ENCODE results near the gene COX4I1. TPM values are rescaled to one million over a fixed set of nuclear protein-coding genes. Genes with fewer than 3 reads are reported as not detected.

Gene COX4I1
- total RNA-seq, 4 donors from 2014 or later = 379 to 637 (median 462) TPM

- ATAC-seq (ENCODE audit: low FRiP score) = no peak
- no peak for TF ChIP-seq CTCF (IDR thresholded peaks at IDR 0.05)
Measured at GRCh38 chr16:85759136-85759535, 40.4 kb upstream of the COX4I1 start.

GRCh38 chr16:85759631-85760419, 39.7 kb upstream of the COX4I1 start:
- DNase-seq (ENCODE audit: low spot score) (no peak), ATAC-seq (ENCODE audit: low FRiP score) (no peak)
- no peak for TF ChIP-seq CTCF (IDR thresholded peaks at IDR 0.05)

More at GRCh38 chr16:85759136-85759535, 40.4 kb upstream of the COX4I1 start:
- no peak for DNase-seq (ENCODE audit: low spot score)

- TF ChIP-seq CTCF (IDR thresholded peaks at IDR 0.05) = no peak
- no peak for ATAC-seq (ENCODE audit: low FRiP score)
- no peak for DNase-seq (ENCODE audit: low spot score)
Measured at GRCh38 chr16:85761861-85762260, 37.6 kb upstream of the COX4I1 start.

- no peak for ATAC-seq (ENCODE audit: low FRiP score)
- no peak for DNase-seq (ENCODE audit: low spot score)
- TF ChIP-seq CTCF (IDR thresholded peaks at IDR 0.05) = no peak
Measured at GRCh38 chr16:85762970-85763369, 36.5 kb upstream of the COX4I1 start.

- ATAC-seq (ENCODE audit: low FRiP score) = no peak
- TF ChIP-seq CTCF (IDR thresholded peaks at IDR 0.05) = no peak
- DNase-seq (ENCODE audit: low spot score) = no peak
Measured at GRCh38 chr16:85763616-85764015, 35.9 kb upstream of the COX4I1 start.

GRCh38 chr16:85765211-85765610, 34.3 kb upstream of the COX4I1 start:
- no peak for DNase-seq (ENCODE audit: low spot score)
- no peak for TF ChIP-seq CTCF (IDR thresholded peaks at IDR 0.05)
- no peak for ATAC-seq (ENCODE audit: low FRiP score)

- no peak for ATAC-seq (ENCODE audit: low FRiP score)
- no peak for DNase-seq (ENCODE audit: low spot score)
- no peak for TF ChIP-seq CTCF (IDR thresholded peaks at IDR 0.05)
Measured at GRCh38 chr16:85765767-85766166, 33.7 kb upstream of the COX4I1 start.

Data from omental fat pad (tissue), 4 donors.